Ishikawa (cell line): ENCODE data around the gene GRM1.
A peak's percentile ranks its signal among the peaks of the same experiment; 100 is the strongest.

Experiments used
- CEBPB ChIP-seq: IDR thresholded peaks from 2 replicates; pipeline ENCODE4 v1.6.1; 2012
- CREB1 ChIP-seq: IDR thresholded peaks from 2 replicates; pipeline ENCODE4 v1.6.1; 2012; ENCODE audit warnings: low read depth
- EGR1 ChIP-seq: IDR thresholded peaks from 2 replicates; pipeline ENCODE4 v1.6.1; 2012
- EP300 ChIP-seq: IDR thresholded peaks from 2 replicates; pipeline ENCODE4 v1.6.1; 2012; ENCODE audit warnings: borderline replicate concordance
- FOXM1 ChIP-seq: IDR thresholded peaks from 2 replicates; pipeline ENCODE4 v1.6.1; 2012; ENCODE audit warnings: low read depth, borderline replicate concordance
- NFIC ChIP-seq: IDR thresholded peaks from 2 replicates; pipeline ENCODE4 v1.6.1; 2012
- RAD21 ChIP-seq: IDR thresholded peaks from 2 replicates; pipeline ENCODE4 v1.6.1; 2012; ENCODE audit warnings: low read depth
- TAF1 ChIP-seq: IDR thresholded peaks from 2 replicates; pipeline ENCODE4 v1.6.1; 2012; ENCODE audit warnings: low read depth, mild to moderate bottlenecking
- TCF12 ChIP-seq: IDR thresholded peaks from 2 replicates; pipeline ENCODE4 v1.6.1; 2012; ENCODE audit warnings: low read depth
- TEAD4 ChIP-seq: IDR thresholded peaks from 2 replicates; pipeline ENCODE4 v1.6.1; 2012
- YY1 ChIP-seq: IDR thresholded peaks from 2 replicates; pipeline ENCODE4 v1.6.1; 2012; ENCODE audit warnings: low read depth
- ZBTB7A ChIP-seq: IDR thresholded peaks from 2 replicates; pipeline ENCODE4 v1.6.1; 2012; ENCODE audit warnings: low read depth
- TF ChIP-seq, protein P1 (sequence below): IDR thresholded peaks from 2 replicates; pipeline ENCODE4 v1.6.1; 2012
- TF ChIP-seq, protein P2 (sequence below): IDR thresholded peaks from 2 replicates; pipeline ENCODE4 v1.6.1; 2012; ENCODE audit warnings: low read depth, mild to moderate bottlenecking
- TF ChIP-seq, protein P3 (sequence below): IDR thresholded peaks from 2 replicates; pipeline ENCODE4 v1.6.1; 2012

GRM1 gene

DNA sequence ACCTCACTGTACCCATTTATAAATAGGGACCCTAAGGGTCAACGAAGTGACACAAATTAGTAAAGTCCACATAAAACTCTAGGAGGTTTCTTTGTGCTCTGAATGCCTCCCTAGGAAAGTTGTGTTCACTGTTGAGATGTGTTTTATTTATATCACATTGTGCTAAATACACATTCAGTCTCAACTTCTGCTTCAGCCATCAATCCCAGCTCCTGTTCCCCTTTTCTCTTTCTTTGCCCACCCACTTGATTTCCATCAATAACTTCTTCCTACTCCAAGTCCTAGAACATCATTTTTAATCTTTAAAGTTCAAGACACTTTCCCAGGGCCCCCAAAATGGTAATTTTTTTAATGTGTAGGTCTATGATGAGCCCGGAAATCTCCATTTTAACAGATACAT lies 306.5 kb downstream of the GRM1 start:
- TF ChIP-seq FOXM1 = no peak

DNA sequence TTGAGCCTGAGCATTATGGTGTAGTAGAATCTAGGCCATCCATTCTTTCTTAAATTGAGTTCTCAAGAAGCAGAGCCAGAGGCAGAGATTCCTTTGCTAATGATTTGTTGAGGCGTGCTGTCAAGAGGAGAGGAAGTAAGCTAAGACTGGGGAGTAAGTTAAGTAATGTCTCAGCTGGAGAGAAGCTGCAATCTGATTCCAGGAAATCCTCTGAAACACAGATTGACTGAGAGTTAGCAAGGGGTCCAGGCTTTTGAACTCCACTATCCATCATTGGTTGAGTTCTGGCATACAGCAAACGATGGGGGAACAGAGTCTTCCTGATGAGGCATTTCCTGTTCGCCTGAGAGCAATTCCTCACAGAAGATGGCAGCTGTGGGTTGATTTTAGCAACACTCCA lies 307.3 kb downstream of the GRM1 start:
- TF ChIP-seq EGR1 (no peak), YY1 (no peak), TEAD4 (no peak), CEBPB (no peak)
- TF ChIP-seq, protein P1, sequence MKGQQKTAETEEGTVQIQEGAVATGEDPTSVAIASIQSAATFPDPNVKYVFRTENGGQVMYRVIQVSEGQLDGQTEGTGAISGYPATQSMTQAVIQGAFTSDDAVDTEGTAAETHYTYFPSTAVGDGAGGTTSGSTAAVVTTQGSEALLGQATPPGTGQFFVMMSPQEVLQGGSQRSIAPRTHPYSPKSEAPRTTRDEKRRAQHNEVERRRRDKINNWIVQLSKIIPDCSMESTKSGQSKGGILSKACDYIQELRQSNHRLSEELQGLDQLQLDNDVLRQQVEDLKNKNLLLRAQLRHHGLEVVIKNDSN = no peak

DNA sequence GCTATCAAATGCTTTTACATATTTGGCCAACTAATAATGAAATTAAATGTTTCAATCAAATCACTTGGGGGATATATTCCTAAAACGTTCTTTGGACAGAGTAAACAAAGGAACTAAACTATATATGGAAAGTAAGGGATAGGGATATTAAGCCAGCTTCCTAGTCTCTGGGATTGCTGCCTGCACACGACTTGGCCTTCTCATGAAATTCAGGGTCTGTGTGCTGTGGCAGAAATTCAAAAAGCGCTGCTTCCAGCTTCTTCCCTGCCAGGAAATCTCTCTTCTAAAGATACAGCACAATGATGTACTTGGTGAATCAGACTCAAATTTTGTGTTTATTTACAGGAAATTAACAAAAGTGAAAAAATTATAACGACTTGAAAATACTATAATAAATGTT lies 308.5 kb downstream of the GRM1 start:
- TF ChIP-seq ZBTB7A (no peak), EP300 (no peak), TEAD4 (no peak), TCF12 (no peak)
- TF ChIP-seq, protein P2, sequence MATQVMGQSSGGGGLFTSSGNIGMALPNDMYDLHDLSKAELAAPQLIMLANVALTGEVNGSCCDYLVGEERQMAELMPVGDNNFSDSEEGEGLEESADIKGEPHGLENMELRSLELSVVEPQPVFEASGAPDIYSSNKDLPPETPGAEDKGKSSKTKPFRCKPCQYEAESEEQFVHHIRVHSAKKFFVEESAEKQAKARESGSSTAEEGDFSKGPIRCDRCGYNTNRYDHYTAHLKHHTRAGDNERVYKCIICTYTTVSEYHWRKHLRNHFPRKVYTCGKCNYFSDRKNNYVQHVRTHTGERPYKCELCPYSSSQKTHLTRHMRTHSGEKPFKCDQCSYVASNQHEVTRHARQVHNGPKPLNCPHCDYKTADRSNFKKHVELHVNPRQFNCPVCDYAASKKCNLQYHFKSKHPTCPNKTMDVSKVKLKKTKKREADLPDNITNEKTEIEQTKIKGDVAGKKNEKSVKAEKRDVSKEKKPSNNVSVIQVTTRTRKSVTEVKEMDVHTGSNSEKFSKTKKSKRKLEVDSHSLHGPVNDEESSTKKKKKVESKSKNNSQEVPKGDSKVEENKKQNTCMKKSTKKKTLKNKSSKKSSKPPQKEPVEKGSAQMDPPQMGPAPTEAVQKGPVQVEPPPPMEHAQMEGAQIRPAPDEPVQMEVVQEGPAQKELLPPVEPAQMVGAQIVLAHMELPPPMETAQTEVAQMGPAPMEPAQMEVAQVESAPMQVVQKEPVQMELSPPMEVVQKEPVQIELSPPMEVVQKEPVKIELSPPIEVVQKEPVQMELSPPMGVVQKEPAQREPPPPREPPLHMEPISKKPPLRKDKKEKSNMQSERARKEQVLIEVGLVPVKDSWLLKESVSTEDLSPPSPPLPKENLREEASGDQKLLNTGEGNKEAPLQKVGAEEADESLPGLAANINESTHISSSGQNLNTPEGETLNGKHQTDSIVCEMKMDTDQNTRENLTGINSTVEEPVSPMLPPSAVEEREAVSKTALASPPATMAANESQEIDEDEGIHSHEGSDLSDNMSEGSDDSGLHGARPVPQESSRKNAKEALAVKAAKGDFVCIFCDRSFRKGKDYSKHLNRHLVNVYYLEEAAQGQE = no peak
- TF ChIP-seq, protein P1 = no peak

DNA sequence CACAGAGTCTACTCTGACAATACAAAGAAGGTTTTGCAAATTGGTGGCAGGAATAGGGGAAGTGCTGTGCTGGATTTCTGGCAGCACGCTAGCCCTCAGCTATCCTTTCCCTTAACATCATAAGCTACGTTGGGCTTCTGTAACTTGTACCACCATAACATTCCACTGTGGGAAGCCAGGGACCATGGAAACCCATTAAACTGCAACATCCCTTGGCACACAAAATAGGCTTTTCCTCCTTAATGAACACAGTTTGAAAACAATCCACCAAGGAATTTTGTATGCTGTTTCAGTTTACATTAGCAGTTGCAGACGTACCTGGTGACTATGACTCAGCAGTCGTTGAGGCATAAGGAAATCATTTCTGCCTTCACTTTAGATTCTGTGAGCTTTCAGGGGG lies 310.9 kb downstream of the GRM1 start:
- TF ChIP-seq RAD21 = no peak
- no peak for TF ChIP-seq ZBTB7A
- peak; percentile 26; the same call in 1 of the 2 replicates for TF ChIP-seq NFIC
- TF ChIP-seq EP300 = peak; percentile 47; the same call in 1 of the 2 replicates
- no peak for TF ChIP-seq CEBPB
- peak; percentile 38; the same call in 1 of the 2 replicates for TF ChIP-seq TEAD4
- TF ChIP-seq, protein P3, sequence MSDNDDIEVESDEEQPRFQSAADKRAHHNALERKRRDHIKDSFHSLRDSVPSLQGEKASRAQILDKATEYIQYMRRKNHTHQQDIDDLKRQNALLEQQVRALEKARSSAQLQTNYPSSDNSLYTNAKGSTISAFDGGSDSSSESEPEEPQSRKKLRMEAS = no peak
- TF ChIP-seq EGR1 = no peak
- TF ChIP-seq, protein P2 = no peak
- TF ChIP-seq TCF12 = peak; percentile 32; the same call in 1 of the 2 replicates
- TF ChIP-seq TAF1 = no peak

DNA sequence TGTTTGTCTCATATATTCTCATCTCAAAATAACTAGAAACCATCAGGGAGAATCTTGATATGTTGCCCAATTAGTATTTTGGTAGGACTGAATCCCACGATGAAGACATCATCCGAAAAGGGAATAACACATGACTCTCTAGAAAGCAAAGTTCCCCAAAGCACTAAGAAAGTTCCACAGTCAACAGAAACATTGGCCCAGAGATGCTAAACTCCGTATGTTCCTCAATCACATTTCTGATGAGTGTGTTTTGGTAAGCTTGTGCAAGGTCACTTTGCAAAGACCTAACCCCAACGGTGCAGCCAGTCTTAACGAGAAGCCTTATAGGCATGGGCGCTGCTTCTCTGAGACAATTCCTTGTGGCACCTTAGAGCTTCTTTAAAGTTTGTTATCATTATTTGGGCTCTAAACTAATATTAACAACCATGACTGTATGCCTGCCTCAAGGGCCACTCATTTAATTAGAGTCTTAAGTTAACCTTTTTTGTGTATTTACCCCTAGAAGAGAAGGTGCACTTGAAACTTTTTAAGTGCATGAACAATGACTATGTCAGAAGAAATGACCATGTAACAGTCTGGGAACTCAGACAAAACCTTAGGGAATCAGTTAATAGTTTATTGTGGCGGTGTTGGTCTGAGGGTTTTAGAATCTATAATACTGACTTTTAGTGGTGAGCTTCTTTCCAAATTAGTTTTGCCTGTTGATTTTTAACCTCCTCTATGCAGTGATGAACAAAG lies 312.8 kb downstream of the GRM1 start:
- TF ChIP-seq, protein P3 = no peak
- TF ChIP-seq CEBPB (no peak), YY1 (no peak), FOXM1 (no peak), ZBTB7A (no peak)

DNA sequence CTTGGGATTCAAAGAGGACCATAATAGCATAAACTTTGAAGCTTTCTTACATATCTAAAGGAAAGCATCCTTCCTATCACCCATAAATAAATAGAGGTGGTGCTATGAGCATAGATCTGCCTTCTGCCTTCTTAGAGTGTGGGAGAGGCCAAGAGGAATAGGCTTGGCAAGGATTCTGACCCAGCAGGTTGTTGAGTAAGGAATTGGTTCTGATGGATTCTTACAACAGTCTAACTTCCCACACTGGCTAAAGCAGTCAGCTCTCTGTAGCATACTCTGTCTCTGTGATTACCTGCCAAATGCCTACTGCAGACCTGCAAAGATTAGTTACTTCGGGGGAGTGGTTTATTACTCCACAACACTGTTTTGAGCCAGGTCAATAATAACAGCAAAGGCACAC lies 316.7 kb downstream of the GRM1 start:
- no peak for TF ChIP-seq CREB1
- TF ChIP-seq YY1 = no peak
- no peak for TF ChIP-seq EGR1
- no peak for TF ChIP-seq TEAD4
- no peak for TF ChIP-seq RAD21
- no peak for TF ChIP-seq ZBTB7A
- no peak for TF ChIP-seq TCF12
- TF ChIP-seq, protein P1 = no peak
- TF ChIP-seq, protein P2 = no peak
- TF ChIP-seq CEBPB = no peak
- TF ChIP-seq NFIC = no peak
